GM12892 (cell line): ENCODE measurements around the gene KLF3.

Experiments used
- POLR2A ChIP-seq: IDR thresholded peaks from 2 replicates; pipeline ENCODE4 v1.6.1; 2011; ENCODE audit warnings: low read depth, low read length, control low read depth
- POLR2AphosphoS5 ChIP-seq: IDR thresholded peaks from 2 replicates; pipeline ENCODE4 v1.6.1; 2011; ENCODE audit warnings: low read depth, low read length, control low read depth
- TAF1 ChIP-seq: IDR thresholded peaks from 2 replicates; pipeline ENCODE4 v1.6.1; 2011; ENCODE audit warnings: low read depth, mild to moderate bottlenecking, control low read depth, low read length, borderline replicate concordance

- no peak for TF ChIP-seq POLR2A
- no peak for TF ChIP-seq POLR2AphosphoS5
- TF ChIP-seq TAF1 = no peak
These were observed 22.2 kb upstream of the KLF3 start for GRCh38 chr4:38641811-38642210.
